Activated CD8-positive, alpha-beta memory T cell treated with anti-CD3 and anti-CD28 coated beads, Interleukin-2, amount 50 U/mL, for 4 hours (primary cell): ENCODE measurements around the gene CLEC16A.

Experiments
- DNase-seq: peaks from one replicate; pipeline ENCODE4 v3.0.0-alpha.2; 2020

The CLEC16A gene

DNA sequence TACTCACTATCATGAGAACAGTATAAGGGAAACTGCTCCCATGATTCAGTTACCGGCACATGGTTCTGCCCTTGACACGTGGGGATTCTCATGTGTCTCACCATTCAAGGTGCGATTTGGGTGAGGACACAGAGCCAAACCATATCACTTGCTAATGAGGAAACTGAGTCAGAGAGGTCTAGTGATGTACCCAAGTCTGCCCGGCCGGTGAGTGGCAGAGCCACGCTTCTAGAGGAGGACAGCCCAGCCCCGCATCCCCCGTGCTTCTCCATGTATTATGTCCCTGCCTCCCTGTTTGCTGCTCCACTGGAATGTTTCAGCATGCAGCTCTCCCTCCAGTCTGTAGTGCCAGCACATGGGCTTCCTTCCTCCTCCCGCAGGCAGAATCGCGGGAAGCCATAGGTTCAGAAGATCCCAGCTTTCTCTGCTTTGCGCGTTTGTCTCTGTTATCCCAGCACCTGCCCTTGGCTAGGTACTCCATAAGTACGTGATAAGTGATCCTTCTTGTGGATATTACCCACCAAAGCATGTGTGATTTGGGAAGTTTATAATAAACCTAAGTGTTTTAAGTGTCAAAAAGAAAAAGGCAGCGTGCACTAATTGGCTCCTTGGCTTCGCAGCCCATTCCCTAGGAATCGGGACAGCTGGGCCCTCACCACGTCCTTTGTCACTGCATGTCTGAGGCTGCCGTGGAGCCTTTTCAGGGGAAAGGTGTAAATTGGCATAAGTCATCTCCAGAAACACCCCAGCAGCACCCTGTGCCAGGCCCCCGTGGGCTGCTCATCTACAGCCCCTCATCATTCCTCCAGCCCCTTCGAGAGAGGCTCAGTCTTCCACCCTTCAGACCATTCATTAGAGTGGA lies 103.8 kb downstream of the CLEC16A start:
- DNase-seq, result no peak

- DNase-seq, result no peak
Observed at GRCh38 chr16:11049396-11050059, 105.2 kb downstream of the CLEC16A start.

GRCh38 chr16:11050536-11050935 lies 106.2 kb downstream of the CLEC16A start:
- DNase-seq, result no peak

DNA sequence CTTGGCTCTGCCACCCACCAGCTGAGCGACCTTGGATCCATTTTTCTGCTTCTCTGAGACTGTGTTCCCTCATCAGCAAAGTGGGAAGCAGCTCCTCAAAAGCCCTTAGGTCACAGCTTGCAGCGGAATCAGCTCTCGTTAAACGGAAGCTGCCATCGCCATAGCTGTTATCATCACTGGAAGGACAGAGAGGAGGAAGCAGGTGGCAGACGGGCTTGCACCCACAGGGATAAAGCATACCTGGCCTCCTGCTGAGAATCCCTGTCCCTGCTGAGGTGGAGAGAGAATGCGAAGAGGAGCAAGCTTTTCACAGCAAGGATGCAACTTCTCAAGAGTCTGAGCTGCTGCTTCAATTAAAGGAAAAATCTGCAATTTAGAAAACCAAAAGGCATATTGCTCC lies 106.6 kb downstream of the CLEC16A start:
- DNase-seq, result no peak

DNA sequence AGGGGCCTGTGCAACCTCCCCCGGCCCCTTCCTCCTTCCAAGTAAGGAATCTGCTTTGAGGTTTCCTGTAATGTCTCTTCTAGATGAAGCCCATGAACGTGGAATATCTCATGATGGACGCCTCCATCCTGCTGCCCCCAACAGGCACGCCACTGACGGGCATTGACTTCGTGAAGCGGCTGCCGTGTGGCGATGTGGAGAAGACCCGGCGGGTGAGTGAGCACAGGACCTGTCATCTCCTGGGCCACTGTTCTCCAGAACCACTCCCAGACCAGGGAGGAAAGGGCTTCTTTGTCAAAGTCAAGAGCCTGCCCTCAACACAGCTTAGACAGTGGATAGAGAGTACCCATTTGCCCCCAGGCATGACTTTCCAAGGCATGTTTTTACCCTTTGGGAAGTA lies 107.1 kb downstream of the CLEC16A start:
- no peak for DNase-seq

DNA sequence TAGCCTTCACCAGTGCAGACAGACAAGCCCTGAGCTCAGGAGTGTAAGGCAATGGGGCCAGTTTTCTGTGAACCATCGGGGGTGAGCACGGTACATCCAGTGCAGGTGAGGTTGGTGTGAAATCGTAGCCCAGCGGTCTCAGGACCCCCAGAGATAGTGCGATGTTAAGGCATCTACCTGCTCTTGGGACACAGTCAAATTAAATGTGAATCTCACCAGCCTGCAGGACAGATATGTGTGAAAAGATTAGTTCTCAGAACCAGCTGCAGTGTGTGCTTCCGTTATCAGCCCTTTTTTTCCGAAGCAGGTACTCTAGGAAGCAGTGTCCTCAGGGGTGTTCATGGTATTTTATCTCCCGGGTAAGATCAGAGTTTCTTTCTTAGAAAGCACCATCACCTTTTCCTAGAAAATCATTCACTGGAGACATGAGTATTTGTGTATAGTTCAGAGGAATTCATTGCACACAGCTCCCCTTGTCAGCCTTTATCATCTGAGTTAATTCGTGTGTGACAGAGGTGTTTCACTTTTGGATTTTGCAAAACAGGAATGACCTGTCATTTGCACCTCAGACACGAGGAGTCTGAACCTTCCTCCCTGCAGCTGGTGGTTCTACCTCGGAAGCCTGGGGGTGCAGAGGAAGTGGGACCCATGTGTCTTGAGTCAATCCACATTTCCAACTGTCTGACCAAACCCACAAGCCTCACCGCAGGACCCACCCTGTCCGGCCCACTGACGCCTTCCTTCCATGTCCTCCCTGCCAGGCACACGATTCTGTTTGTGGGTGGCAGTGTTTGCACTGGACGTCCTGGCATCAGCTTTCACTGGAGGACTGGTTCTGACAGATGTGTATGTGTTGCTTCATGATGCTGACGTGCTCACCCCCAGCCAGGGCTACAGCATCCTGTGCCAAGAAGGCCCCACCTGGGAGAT lies 107.8 kb downstream of the CLEC16A start:
- DNase-seq, result no peak

- DNase-seq, result no peak
Observed at GRCh38 chr16:11053916-11054460, 109.6 kb downstream of the CLEC16A start.

GRCh38 chr16:11056090-11056992 lies 112.0 kb downstream of the CLEC16A start:
- no peak for DNase-seq

GRCh38 chr16:11056993-11057649 lies 112.8 kb downstream of the CLEC16A start:
- DNase-seq, result no peak

DNA sequence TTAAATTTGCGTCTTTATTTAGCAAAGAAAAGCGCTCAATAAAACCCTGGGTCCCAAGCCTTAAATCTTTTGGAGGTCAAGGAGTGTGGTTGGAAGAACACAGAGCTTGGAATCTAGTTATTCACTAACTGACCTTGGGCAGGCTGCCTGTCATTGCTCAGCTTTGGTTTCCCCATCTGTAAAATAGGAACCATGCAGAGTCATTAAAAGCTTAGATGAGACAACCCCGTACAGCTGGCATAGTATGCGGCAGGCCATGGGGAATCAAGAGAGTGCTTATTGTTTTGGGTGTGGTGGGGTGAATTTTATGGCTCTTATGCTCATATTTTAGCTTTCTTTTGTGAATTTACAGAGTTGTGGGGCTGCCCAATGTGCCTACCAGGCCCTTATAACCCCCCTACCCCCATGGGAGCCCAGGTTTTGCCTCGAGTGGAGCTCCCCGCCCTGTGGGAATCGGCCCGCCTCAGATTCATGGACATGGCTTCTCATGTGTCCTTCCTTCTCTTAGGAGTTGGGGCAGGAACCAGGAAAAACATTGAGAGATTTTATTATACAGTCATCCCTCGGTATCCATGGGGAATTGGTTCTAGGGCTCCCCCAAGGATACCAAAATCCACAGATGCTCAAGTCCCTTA lies 113.5 kb downstream of the CLEC16A start:
- no peak for DNase-seq

DNA sequence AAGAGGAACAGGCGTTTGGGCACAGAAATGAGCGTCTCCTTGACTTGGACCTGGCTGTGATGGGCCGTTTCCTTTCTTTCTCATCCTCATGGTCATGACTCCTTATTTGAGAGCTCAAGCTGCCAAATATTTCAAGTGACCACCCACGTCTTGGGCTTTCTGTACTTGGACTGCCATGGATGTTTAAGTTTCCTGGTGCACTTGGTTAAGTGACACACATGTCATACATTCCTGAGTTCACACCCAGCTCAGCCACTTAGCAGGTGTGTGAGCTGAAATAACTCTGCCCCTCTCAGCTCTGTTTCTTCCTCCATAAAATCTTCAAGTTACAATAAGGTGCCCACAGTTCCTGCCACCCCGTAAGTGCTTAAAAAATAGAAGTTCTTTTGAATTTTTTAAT lies 114.5 kb downstream of the CLEC16A start:
- DNase-seq, result no peak

DNA sequence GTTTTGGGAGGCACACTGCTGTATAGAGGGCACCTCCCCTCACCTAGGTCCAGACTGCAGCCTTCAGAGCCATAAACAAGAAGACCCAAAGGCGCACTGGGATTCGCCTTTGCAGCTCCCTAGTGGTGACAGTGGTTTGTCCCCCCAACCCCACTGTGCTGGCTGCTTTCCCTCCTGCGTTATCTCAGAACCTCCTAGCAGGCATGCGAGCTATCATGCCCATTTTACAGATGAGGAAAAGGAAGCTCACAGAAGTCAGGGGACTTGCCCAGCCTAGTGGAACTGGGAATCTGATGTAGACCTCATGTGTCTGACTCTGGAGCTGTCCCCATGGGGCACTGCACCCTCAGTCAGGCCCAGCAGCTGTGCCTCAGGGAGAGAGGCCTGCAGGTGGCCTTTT lies 115.2 kb downstream of the CLEC16A start:
- no peak for DNase-seq

GRCh38 chr16:11060364-11060763 lies 116.0 kb downstream of the CLEC16A start:
- DNase-seq, result no peak

DNA sequence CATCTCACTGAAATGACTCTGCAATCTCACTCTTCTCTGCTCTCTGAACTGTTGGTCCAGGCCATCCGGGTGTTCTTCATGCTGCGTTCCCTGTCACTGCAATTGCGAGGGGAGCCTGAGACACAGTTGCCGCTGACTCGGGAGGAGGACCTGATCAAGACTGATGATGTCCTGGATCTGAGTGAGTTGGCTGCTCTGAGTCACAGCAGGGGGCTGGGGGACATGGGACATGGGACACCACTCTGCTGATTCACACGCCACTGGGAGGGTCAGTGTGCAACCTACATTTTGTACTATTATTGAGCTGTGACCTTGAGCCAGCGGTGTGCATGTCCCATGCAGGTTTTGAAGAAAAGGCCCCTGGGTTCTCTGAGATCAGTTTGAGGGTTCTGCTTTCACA lies 116.5 kb downstream of the CLEC16A start:
- DNase-seq, result no peak

DNA sequence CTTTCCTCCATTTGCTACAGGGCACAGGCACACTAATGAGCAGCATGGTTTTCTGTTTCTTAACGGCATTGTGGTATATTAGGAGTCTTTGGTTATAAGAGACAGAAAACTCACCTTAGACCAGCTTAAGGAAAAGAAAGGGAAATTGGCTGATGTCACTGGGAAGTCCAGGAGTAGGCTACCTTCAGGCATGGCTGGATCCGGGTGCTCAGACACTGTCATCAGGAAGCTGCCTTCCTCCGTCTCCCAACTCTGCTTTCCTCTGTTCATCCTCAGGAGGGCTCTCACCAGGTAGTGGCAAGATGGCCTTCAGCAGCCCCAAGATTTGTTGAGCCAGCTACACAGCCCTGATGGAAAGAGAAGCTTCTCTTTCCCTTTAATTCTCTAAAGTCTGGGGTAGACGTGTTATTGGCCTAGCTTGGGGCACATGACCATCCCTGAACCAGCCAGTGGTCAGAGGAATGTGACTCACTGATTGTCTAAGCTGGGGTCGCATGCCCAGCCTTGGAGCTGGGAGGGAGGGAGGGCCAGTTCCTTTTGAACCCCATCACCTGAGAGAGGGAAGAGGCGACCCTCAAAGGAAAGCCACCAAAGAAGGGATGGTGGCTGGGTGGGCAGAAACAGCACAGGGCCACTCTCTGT lies 117.4 kb downstream of the CLEC16A start:
- no peak for DNase-seq

DNA sequence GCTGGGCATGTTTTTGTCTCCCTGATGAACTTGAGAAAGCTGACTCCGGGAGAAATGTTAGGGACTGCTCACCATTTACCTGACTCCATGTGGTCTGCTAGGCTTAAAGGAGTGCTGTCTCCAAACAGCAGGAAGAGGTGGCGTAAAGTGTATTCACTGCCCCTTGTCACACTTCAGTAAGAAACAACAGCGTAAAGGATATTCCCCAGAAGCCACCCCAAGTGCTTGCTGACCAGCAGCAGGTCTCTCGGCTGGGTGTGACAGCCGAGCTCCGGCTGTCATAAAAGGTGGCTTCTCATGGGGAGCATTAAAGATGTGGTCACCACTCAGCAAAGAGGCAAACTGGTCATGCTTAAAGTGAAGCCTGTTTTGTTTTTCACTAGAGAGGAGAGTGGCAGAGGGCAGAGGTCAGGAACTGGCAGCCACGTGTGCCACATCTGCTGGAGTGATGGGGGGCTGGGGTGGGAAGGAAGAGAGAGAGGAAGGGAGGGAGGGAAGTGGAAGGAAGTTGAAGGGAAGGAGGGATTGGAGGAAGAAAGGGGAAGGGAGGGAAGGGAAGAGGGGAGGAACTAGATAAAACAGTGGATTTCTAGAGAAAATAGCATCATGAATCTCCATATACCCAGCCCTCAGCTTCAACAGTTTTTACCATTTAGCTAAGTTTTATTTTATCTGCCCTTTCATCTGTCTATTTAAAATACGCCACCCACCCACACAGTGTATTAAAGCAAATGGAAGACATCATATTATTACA lies 119.3 kb downstream of the CLEC16A start:
- DNase-seq, result no peak

DNA sequence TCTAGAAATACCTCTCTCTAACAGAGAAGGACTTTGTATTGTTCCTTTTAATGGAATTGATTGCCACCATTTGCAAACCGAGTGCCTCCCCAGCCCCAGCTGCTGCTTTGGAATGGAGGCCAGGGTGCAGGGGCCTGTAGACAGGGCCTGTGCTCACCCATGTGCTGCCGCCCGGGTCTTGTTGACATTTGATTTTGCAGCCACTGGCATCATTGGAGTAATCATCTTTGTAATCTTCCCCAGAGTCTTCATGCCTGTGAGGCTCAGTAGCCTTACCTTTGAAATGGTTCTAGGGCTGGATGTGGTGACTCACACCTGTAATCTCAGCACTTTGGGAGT lies 119.8 kb downstream of the CLEC16A start:
- no peak for DNase-seq

- no peak for DNase-seq
Observed at GRCh38 chr16:11064851-11065250, 120.5 kb downstream of the CLEC16A start.

- DNase-seq, result no peak
Observed at GRCh38 chr16:11066261-11066870, 122.0 kb downstream of the CLEC16A start.
